Pons (tissue), 1 donor: ENCODE data around the gene STOX2.

ENCODE experiments used
- DNase-seq: peaks from one replicate; pipeline ENCODE4 v3.0.0-alpha.2; 2016; ENCODE audit warnings: low spot score

Gene STOX2

GRCh38 chr4:183986971-183987946 lies 82.2 kb downstream of the STOX2 start:
- peak; percentile 81 for DNase-seq

- DNase-seq = peak; percentile 95
These were observed 82.9 kb downstream of the STOX2 start for GRCh38 chr4:183987987-183988392.

- DNase-seq = no peak
These were observed 83.8 kb downstream of the STOX2 start for GRCh38 chr4:183988874-183989273.

GRCh38 chr4:183989461-183989860 lies 84.4 kb downstream of the STOX2 start:
- no peak for DNase-seq

GRCh38 chr4:183989931-183990330 lies 84.8 kb downstream of the STOX2 start:
- DNase-seq = no peak

- DNase-seq = no peak
These were observed 88.6 kb downstream of the STOX2 start for GRCh38 chr4:183993676-183994075.

GRCh38 chr4:183995570-183995969 lies 90.5 kb downstream of the STOX2 start:
- no peak for DNase-seq

- DNase-seq = no peak
These were observed 91.8 kb downstream of the STOX2 start for GRCh38 chr4:183996868-183997267.

GRCh38 chr4:183999435-183999834 lies 94.3 kb downstream of the STOX2 start:
- no peak for DNase-seq

GRCh38 chr4:184000457-184001396 lies 95.6 kb downstream of the STOX2 start:
- DNase-seq = no peak

GRCh38 chr4:184003433-184003832 lies 98.3 kb downstream of the STOX2 start:
- no peak for DNase-seq

GRCh38 chr4:184007891-184008290 lies 102.8 kb downstream of the STOX2 start:
- no peak for DNase-seq

GRCh38 chr4:184010696-184011095 lies 105.6 kb downstream of the STOX2 start:
- DNase-seq = no peak

GRCh38 chr4:184011826-184012380 lies 106.8 kb downstream of the STOX2 start:
- DNase-seq = no peak

GRCh38 chr4:184012937-184013336 lies 107.8 kb downstream of the STOX2 start:
- no peak for DNase-seq

GRCh38 chr4:184014301-184014700 lies 109.2 kb downstream of the STOX2 start:
- no peak for DNase-seq

GRCh38 chr4:184016759-184017668 lies 111.9 kb downstream of the STOX2 start:
- DNase-seq = peak; percentile 30

- DNase-seq = no peak
These were observed 114.0 kb downstream of the STOX2 start for GRCh38 chr4:184019076-184019475.

GRCh38 chr4:184019667-184020623 lies 114.8 kb downstream of the STOX2 start:
- no peak for DNase-seq

GRCh38 chr4:184021389-184021788 lies 116.3 kb downstream of the STOX2 start:
- no peak for DNase-seq
